Activated naive CD4-positive, alpha-beta T cell (primary cell): ENCODE data around the gene UBQLN4.
"Not testable (repeated sequence)": the region's sequence is repeated elsewhere in the genome, so short reads cannot be mapped to it uniquely, and the experiment has no call there.

Source experiments
- DNase-seq, 4 experiments: peaks; one replicate each; lab custom pipeline; 2025; lab: John Stamatoyannopoulos, UW

Gene UBQLN4

DNA sequence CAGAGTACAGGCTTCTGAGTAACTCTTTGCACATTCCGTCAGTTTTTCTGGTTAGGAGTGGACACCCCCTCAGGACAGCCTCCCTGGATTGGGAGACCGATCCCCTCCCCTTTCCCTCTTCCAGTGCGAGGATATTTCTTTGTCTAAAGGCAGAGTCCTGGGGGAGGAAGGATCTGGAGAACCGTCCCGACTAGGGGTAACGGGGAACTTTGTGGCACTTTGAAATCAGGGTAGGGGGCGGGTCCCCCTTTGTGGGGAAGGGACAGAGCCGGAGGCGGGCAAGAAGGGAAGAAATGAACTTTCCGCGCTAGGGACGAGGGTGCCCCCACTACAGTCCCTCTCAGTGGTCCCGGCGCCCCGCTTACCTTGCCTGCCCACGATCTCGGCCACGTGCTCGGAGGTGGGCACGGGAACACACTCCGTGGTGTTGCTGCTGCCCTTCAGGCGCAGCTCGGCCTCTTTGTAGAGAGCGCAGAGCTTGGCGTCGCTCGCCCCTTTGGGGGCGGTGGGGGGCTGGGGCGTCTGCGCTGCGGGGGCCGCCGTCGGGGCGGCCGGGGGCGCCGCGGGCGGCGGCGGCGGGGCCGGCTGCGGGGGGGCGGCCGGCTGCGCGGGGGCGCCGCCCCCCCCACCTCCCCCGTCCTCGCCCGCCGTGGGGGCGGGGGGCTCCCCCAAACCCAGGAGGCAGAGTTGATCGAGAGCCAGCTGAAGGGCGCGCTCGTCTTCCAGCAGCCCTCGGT, 27.8 kb upstream of the UBQLN4 start:
- no peak for DNase-seq

DNA sequence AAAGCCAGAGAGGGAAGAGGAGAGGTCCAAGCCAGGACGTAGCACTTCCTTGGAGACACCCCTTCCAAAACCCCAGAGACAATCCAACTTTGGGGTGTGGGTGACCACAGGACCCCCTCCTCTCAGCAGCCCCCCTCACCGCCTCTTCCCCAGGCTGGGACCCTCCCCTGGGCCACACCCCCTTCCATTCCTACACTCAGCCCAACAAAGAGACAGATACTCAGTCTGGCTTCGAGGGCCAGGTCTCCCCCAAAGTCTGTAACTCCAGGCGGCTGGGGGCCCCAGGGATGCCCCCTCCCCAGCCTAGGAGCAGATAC, 27.2 kb upstream of the UBQLN4 start:
- no peak for DNase-seq

GRCh38 chr1:156080241-156080862, 26.8 kb upstream of the UBQLN4 start:
- no peak for DNase-seq

- no peak for DNase-seq
These were observed 26.2 kb upstream of the UBQLN4 start for GRCh38 chr1:156079762-156080161.

GRCh38 chr1:156078728-156079127, 25.1 kb upstream of the UBQLN4 start:
- DNase-seq = no peak

DNA sequence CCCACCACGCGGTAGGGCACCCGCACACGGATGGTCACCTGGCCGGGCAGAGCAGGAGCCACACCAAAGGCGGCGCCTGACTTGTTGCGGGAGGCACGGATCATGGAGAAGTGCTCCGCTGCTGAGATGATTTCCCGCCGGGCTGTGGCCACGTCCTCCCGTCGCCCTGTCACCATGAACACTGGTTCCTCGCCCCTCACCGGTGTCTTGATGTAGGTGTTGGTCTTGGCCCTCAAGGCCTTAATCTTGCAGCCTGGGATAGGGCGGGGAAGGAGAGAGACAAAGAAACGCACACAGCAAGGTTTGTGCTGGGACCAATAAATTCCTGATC, 23.8 kb upstream of the UBQLN4 start:
- no peak for DNase-seq

DNA sequence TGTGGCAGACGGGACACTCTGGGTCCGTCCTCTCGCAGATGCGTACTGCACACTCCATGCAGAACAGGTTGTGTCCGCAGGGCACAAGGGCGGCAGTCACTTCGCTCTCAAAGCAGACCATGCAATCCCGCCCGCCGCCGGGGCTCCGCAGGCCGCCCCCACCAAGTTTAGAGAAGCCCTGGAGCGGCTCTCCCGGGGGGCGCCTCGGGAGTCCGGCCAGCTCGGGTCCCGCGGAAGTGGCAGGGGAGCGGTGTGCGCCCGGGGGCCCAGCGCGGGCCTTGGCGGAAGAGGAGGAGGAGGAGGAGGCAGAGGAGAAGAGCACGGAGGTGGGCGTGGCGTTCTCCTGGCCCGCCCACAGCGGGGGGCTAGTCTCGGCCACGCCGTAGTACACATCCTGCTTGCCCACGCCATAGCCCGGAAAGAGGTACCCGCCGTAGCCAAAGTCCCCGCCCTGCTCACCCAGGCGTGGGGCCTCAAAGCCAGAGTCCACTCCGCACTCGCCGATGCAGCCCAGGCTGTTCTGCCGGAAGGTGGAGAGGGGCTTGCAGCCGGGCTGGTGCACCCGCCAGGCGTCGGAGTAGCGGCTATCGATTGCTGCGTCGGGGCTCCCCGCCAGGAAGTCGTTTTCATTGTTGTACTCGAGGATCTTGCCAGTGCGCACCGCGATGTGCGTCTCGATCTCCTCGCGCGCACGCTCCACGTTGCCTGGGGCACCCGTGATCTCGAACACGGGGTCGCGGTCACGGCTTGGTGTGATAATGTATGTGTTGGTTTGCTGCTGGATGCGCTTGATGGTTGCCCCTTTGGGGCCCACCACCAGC, 23.2 kb upstream of the UBQLN4 start:
- no peak for DNase-seq

- no peak for DNase-seq
These were observed 22.2 kb upstream of the UBQLN4 start for GRCh38 chr1:156075775-156076204.

DNA sequence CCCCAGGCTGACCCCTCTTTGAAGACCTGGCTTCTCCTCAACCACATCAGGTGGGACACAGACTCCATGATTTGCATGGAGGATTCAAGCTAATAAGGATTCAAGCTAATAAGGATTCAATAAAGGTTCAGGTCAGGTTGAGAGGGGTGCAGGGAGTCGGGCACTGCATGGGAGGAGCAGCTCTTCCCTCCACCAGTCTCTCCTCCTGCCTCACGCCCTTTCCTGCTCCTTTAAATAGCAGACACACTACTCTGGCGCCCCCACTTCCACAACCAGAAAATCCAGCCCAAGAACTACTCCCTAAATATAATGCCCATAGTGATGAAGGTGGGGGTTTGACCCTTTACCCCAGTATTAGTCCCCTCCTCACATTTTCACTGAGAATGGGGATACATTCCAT, 21.6 kb upstream of the UBQLN4 start:
- no peak for DNase-seq

GRCh38 chr1:156074661-156075060, 21.1 kb upstream of the UBQLN4 start:
- no peak for DNase-seq

- DNase-seq = no peak
These were observed 20.1 kb upstream of the UBQLN4 start for GRCh38 chr1:156073740-156074139.

DNA sequence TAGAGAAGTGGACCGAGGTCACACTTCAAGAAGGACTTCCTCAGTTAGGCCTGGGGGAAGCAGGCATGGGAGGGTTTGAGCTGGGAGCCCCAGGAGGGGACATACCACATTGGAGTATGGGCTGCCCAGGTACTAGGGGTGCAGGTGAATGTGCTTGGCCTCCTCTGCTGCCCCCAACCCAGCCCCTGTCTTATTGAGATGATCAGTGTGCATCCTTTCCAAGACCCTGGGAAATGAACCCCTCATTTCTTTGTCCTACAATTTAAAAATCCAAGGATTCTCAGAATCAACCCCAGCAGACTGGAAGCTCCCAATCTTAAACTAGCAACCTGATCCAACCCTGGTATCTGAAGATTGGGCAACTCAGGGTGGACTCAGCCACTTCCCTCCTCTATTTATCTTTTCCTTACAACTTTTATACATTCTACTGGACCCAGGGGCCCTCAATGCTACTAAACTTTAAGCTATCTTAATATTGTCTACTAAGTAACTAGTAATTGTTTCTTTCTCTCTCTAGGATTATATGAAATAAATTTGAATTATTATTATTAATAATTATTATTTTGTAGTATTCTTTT, 19.6 kb upstream of the UBQLN4 start:
- no peak for DNase-seq

DNA sequence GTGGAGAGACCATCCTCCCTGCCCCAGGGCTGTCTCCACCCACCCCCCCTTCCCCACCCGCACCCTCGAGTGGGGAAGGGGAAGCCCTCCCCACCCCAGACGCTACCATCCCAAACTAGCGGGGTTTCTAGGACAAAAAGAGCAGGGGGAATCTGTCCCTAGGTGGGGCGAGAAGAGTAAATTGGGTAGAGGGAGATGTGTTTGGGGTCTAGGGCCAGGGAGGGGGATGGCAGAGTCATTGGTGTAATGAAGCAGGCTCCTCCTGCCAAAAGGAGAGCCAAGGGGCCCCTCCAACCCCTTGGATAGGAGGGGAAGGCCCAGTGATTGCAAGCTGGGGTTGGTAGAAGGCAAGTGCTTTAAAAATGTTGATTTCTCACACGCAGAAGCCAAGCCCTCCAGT, 18.7 kb upstream of the UBQLN4 start:
- DNase-seq = no peak

GRCh38 chr1:156071332-156071816, 17.8 kb upstream of the UBQLN4 start:
- DNase-seq = not testable (repeated sequence)

DNA sequence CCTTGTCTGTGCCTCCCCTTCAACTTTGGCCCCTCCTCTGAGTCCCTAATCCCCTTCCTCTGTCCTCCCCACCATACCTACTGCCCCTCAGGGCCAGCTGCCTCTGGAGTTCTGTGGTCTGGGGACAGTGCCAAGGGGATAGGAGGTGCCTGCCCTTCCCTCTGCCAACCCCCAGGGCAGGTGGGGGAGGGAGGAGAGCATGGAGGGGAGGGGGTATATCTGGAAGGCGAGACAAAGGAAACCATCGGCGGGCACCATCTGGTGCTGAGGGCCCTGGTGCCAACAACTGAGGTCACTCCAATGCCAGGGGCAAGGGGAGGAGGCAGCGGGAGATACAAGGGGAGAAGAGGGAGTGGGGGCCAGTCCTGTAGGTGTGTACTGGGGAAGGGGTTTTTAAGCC, 16.9 kb upstream of the UBQLN4 start:
- DNase-seq = no peak

DNA sequence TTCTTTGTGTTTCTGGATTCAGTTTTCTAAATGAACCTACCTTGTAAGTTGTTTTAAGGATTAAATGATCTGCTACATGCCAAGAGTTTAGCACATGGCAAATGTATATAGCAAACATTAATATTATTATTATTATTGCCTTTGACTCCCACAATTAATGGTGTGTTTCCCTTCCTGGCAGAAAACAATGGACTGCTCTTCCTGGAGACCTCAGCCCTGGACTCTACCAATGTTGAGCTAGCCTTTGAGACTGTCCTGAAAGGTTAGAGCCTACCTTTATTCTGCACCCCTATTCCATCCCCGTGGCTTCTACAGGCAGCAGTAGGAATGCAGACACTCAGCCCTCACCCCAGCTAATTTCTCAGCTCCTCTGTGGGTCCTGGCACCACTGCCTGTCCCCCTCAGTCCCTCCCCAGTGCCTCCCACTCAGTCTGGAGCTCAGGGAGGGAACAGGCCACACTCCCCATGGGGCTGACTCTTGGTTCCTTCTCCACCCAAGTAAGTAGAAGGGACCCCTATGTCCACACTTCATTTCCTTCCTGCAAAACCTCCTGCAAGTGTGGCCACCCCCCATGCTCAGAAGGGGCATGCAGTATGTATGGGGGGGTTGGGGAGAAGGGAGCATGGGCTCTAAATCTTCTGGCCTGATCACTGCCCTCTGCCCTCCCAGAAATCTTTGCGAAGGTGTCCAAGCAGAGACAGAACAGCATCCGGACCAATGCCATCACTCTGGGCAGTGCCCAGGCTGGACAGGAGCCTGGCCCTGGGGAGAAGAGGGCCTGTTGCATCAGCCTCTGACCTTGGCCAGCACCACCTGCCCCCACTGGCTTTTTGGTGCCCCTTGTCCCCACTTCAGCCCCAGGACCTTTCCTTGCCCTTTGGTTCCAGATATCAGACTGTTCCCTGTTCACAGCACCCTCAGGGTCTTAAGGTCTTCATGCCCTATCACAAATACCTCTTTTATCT, 16.2 kb upstream of the UBQLN4 start:
- DNase-seq = no peak

DNA sequence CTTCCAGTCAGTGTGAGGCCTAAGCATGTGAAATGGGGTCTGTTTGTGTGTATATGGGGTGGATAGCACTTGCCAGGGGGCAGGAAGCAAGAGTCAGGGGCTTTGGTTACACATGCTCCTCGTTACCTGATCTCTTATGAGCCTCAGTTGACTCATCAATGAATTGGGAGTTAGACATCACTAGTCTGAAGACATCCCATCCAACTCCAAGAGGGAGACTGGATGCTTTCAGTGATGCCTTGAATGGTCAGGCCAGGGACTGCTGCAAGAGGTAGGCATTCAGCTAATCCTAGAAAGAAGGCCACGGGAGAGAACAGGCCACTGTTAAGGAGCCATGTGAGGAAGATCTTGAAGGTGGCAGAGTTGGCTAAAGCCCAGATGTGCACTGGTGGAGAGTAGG, 13.7 kb upstream of the UBQLN4 start:
- DNase-seq = no peak

- no peak for DNase-seq
These were observed 12.3 kb upstream of the UBQLN4 start for GRCh38 chr1:156065871-156066270.

GRCh38 chr1:156065212-156065611, 11.6 kb upstream of the UBQLN4 start:
- DNase-seq = no peak

- DNase-seq = no peak
These were observed 11.0 kb upstream of the UBQLN4 start for GRCh38 chr1:156064615-156065014.

DNA sequence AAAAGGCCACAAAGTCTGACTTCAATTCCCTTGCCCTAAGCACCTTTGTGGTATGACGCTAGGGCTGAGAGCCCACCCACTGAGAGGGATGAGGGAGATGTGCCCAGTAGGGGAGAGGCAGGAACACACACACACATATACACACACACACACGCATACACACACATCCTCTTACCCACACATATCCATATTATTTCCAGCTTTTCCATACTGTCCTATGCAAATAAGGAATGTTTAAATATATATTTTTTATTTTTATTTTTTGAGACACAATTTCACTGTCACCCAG, 10.3 kb upstream of the UBQLN4 start:
- DNase-seq = no peak

DNA sequence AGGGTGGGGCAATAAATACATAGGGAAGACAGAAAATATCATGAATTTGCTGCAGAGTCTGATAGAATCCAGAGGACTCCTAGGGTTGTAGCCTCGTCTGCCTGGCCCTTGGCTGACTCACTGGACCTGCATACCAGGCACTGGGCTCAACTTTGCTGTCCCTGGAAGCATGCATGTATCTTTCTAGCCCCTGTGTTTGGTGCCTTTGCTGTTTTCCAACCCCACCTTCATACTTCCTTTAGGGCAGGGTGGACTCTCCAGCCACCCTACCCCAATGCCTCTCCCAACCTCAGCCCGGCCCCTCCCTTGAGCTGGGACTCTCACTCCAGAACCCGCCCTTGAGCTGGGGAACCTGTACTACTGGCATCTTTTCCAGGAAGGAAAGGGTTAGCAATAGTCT, 8.6 kb upstream of the UBQLN4 start:
- DNase-seq = no peak
